OCI-LY7 (cell line): ENCODE data around the gene PLA2G15. TPM values are rescaled to one million over a fixed set of nuclear protein-coding genes. Genes with fewer than 3 reads are reported as not detected.
A peak's percentile ranks its signal among the peaks of the same experiment; 100 is the strongest.

Experiments
- BruUV-seq: library from RNA; stranded (reverse); fragments of 400-500 nt; replicated peaks from 2 replicates; lab custom pipeline; 2021; lab: Mats Ljungman, UMichigan
- CTCF ChIA-PET: fragments of 300-600 bp; sonication (Branson Sonifier 250); formaldehyde crosslinking; loops from one replicate; lab custom pipeline; 2022; ENCODE audit warnings: antibody characterized with exemption; ENCODE audit not compliant: unreplicated experiment; lab: Charles Lee
- POLR2A ChIA-PET: fragments of 300-600 bp; sonication (Branson Sonifier 250); formaldehyde crosslinking; loops from one replicate; lab custom pipeline; 2022; ENCODE audit warnings: antibody characterized with exemption; lab: Charles Lee
- DNase-seq: peaks from one replicate; pipeline ENCODE4 v3.0.0-alpha.2; 2015; ENCODE audit warnings: low spot score
- H2AFZ ChIP-seq: fragments of 200-600 bp; sonication (generic), shearing (Covaris generic); 2 replicates; pipeline ENCODE4 v1.6.1; 2014; ENCODE audit warnings: mild to moderate bottlenecking, antibody characterized with exemption, low read length, moderate library complexity
- H3K27ac ChIP-seq: fragments of 200-600 bp; sonication (generic); 2 replicates; pipeline ENCODE4 v1.5.1; 2014; ENCODE audit warnings: mixed run types, low read depth, mild to moderate bottlenecking, moderate library complexity, low read length, inconsistent platforms; ENCODE audit not compliant: poor library complexity, severe bottlenecking
- H3K36me3 ChIP-seq: fragments of 200-600 bp; sonication (generic); 2 replicates; pipeline ENCODE4 v1.6.1; 2014; ENCODE audit warnings: mild to moderate bottlenecking, antibody characterized with exemption, low read length, moderate library complexity, mixed read lengths; ENCODE audit not compliant: insufficient read depth
- H3K4me1 ChIP-seq: fragments of 200-600 bp; sonication (generic); 2 replicates; pipeline ENCODE4 v1.5.1; 2014; ENCODE audit warnings: mild to moderate bottlenecking, low read length; ENCODE audit not compliant: insufficient read depth, poor library complexity, severe bottlenecking
- H3K4me2 ChIP-seq: fragments of 200-600 bp; sonication (generic); 2 replicates; pipeline ENCODE4 v1.6.1; 2014; ENCODE audit warnings: mild to moderate bottlenecking, low read length
- H3K4me3 ChIP-seq: fragments of 200-600 bp; sonication (generic); 2 replicates; pipeline ENCODE4 v1.5.1; 2014; ENCODE audit warnings: mild to moderate bottlenecking, low read depth, low read length; ENCODE audit not compliant: poor library complexity, severe bottlenecking
- H3K79me2 ChIP-seq: fragments of 200-600 bp; sonication (generic); 2 replicates; pipeline ENCODE4 v1.6.1; 2016; ENCODE audit warnings: low read depth, mild to moderate bottlenecking, low read length, moderate library complexity, mixed read lengths; ENCODE audit not compliant: insufficient read depth
- H3K9me2 ChIP-seq: fragments of 200-600 bp; sonication (generic); 2 replicates; pipeline ENCODE4 v1.6.1; 2016; ENCODE audit warnings: mild to moderate bottlenecking, low read length, mixed read lengths; ENCODE audit not compliant: insufficient read depth
- H3K9me3 ChIP-seq: fragments of 200-600 bp; sonication (generic); 2 replicates; pipeline ENCODE4 v1.6.1; 2014; ENCODE audit warnings: mild to moderate bottlenecking, mixed run types, low read length, mixed read lengths
- H4K20me1 ChIP-seq: fragments of 200-600 bp; sonication (generic); 2 replicates; pipeline ENCODE4 v1.6.1; 2014; ENCODE audit warnings: mild to moderate bottlenecking, antibody characterized with exemption, low read length, moderate library complexity, mixed read lengths; ENCODE audit not compliant: insufficient read depth
- EZH2phosphoT487 ChIP-seq: fragments of 200-600 bp; sonication (generic); IDR thresholded peaks from 2 replicates; pipeline ENCODE4 v1.6.1; 2018; ENCODE audit warnings: low read depth, borderline replicate concordance, mild to moderate bottlenecking, mixed run types, antibody characterized with exemption, low read length, moderate library complexity, mixed read lengths
- intact Hi-C: fragments of 100-400 bp; cut with micrococcal nuclease; formaldehyde crosslinking; loops from one replicate; pipeline ENCODE4 v1.10.0; 2022; ENCODE audit not compliant: unreplicated experiment
- total RNA-seq, 2 experiments: library from RNA; depleted of rRNA in 1 of 2; stranded (reverse); fragments of >200 nt in 1 of 2; shearing (Covaris generic) in 1 of 2; gene quantifications; 2 replicates each; pipeline ENCODE4 v1.2.3, GENCODE V29; 2014 to 2022
- TF ChIP-seq, protein P1 (sequence below): fragments of 200-600 bp; sonication (generic); conservative IDR thresholded peaks from 2 replicates; pipeline ENCODE4 v1.5.1; 2014; ENCODE audit warnings: mild to moderate bottlenecking, antibody characterized with exemption, low read length, moderate library complexity, mixed read lengths

The PLA2G15 gene
- total RNA-seq, 2 experiments from 2014 or later: 27.5 to 46.2 TPM

GRCh38 chr16:68296693-68297092, 51.5 kb downstream of the PLA2G15 start:
- Histone ChIP-seq H4K20me1 (peaks cover 6% of the 10 kb centered on the region; the same call in 1 of the 2 replicates), H3K4me1 (peaks cover 6% of the 10 kb centered on the region), H3K4me3 (no peak overlapping the region), H3K9me2 (no peaks in the 10 kb centered on the region), H2AFZ (no peak overlapping the region), H3K79me2 (no peaks in the 10 kb centered on the region), H3K4me2 (no peak overlapping the region), H3K9me3 (no peaks in the 10 kb centered on the region), H3K27ac (no peak overlapping the region), H3K36me3 (peaks cover 100% of the 10 kb centered on the region)
- no peak for DNase-seq
- POLR2A ChIA-PET: interaction anchor here (0.5 to 1.3 kb wide), 6 partner anchors 9 to 1147 kb away, joined by 3 to 5 read pairs (median 3); no protein-coding TSS in a partner anchor
- intact Hi-C loops: no loop called here
- BruUV-seq: no TSS peak
- CTCF ChIA-PET: interaction anchor here (0.6 kb wide), 1 partner anchor 698 kb away, joined by 7 read pairs; no protein-coding TSS in a partner anchor
- no peak for TF ChIP-seq EZH2phosphoT487
- TF ChIP-seq, protein P1, sequence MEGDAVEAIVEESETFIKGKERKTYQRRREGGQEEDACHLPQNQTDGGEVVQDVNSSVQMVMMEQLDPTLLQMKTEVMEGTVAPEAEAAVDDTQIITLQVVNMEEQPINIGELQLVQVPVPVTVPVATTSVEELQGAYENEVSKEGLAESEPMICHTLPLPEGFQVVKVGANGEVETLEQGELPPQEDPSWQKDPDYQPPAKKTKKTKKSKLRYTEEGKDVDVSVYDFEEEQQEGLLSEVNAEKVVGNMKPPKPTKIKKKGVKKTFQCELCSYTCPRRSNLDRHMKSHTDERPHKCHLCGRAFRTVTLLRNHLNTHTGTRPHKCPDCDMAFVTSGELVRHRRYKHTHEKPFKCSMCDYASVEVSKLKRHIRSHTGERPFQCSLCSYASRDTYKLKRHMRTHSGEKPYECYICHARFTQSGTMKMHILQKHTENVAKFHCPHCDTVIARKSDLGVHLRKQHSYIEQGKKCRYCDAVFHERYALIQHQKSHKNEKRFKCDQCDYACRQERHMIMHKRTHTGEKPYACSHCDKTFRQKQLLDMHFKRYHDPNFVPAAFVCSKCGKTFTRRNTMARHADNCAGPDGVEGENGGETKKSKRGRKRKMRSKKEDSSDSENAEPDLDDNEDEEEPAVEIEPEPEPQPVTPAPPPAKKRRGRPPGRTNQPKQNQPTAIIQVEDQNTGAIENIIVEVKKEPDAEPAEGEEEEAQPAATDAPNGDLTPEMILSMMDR: no peak

DNA sequence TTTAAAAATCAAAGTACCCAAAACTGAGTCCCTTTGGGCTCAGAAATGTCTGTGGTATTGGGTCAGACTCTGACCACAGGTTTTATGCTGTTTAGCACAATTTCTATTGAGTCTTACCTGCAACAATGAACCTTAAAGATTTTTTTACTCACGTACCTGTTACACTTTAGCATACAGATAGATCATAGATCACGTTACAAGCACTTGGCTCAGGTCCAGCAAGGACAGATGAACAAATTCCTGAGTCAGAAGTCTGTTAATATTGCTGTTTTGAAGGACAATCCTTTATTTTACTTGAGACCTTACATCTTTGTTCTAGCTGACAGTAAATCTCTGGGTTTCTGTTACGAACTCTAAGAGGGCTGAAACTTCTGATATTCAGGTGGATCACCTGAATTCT, 52.7 kb downstream of the PLA2G15 start:
- TF ChIP-seq, protein P1: no peak
- no peak for TF ChIP-seq EZH2phosphoT487
- no peak overlapping the region for H3K4me2 ChIP-seq
- H3K27ac ChIP-seq: no peak overlapping the region
- no peak for DNase-seq
- H3K4me3 ChIP-seq: no peak overlapping the region
- no peaks in the 10 kb centered on the region for H3K79me2 ChIP-seq
- ChIA-PET POLR2A (interaction anchor here (1.0 to 4.4 kb wide), 2 partner anchors 8 to 13 kb away, joined by 3 to 16 read pairs; partner anchors contain the start of genes PRMT7 and SLC7A6OS), CTCF (no interaction called here)
- no peaks in the 10 kb centered on the region for H3K4me1 ChIP-seq
- H3K9me3 ChIP-seq: no peaks in the 10 kb centered on the region
- intact Hi-C loops: no loop called here
- TSS peak; percentile 61 for BruUV-seq
- H4K20me1 ChIP-seq: peaks cover 6% of the 10 kb centered on the region; the same call in 1 of the 2 replicates
- no peak overlapping the region for H2AFZ ChIP-seq
- H3K9me2 ChIP-seq: no peaks in the 10 kb centered on the region
- peaks cover 100% of the 10 kb centered on the region for H3K36me3 ChIP-seq

GRCh38 chr16:68298312-68298711, 53.1 kb downstream of the PLA2G15 start:
- Histone ChIP-seq H2AFZ (no peak overlapping the region), H3K9me3 (no peaks in the 10 kb centered on the region), H3K79me2 (no peaks in the 10 kb centered on the region), H3K27ac (no peak overlapping the region), H3K9me2 (no peaks in the 10 kb centered on the region), H3K36me3 (peaks cover 99% of the 10 kb centered on the region), H3K4me2 (no peak overlapping the region), H4K20me1 (peaks cover 6% of the 10 kb centered on the region; the same call in 1 of the 2 replicates), H3K4me1 (no peaks in the 10 kb centered on the region), H3K4me3 (no peak overlapping the region)
- POLR2A ChIA-PET: interaction anchor here (1.0 to 4.4 kb wide), 2 partner anchors 9 to 13 kb away, joined by 3 to 16 read pairs; partner anchors contain the start of genes PRMT7 and SLC7A6OS
- TF ChIP-seq, protein P1: no peak
- TF ChIP-seq EZH2phosphoT487: no peak
- intact Hi-C loops: no loop called here
- CTCF ChIA-PET: no interaction called here
- no peak for DNase-seq
- BruUV-seq: no TSS peak
